Lower leg skin (tissue), 3 donors: Measurements from ENCODE around the gene INSC.

Experiments used
- POLR2A ChIP-seq, 2 donors: fragments of 450-650 bp; IDR thresholded peaks; one replicate each; pipeline ENCODE4 v1.6.1; 2016 to 2017; ENCODE audit warnings: antibody characterized with exemption in 2 of 2, mild to moderate bottlenecking in 1 of 2, moderate library complexity in 1 of 2
- TF ChIP-seq, protein P1 (sequence below), 3 donors: fragments of 450-650 bp; IDR thresholded peaks; one replicate each; pipeline ENCODE4 v1.5.1; 2016; ENCODE audit warnings: antibody characterized with exemption in 3 of 3, mild to moderate bottlenecking in 3 of 3, moderate library complexity in 2 of 3

DNA sequence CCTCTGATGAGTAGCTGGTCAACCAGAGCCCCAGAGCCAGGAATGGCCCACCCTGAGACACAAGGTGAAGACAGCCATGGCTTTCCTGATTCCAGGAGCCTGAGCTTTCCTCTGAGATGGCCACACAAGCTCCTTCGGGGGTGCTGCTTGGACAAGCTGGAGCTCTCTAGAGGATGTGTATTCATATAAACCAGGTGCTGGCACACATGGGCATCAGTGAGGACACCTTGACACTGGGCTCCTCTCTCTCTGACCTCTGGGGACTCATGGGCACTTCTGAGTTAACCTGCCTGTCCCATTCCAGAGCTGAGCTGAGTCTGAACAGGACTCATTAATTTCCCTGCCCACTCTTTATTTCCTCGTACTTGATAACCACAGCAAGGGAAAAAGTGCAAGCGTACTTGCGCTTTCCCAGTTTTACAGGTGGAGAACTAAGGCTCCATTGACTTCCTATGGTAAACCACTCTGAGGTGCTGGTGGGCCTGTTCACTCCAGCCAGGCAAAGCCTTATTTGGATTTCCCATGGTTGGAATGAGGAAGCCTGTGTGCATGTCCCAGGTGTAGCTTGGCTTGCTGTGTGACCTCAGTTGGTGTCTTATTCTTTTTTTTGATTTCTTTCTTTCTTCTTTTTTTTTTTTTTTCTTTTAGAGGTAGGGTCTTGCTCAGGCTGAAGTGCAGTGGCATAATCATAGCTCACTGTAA, 25.4 kb downstream of the INSC start:
- TF ChIP-seq, protein P1, sequence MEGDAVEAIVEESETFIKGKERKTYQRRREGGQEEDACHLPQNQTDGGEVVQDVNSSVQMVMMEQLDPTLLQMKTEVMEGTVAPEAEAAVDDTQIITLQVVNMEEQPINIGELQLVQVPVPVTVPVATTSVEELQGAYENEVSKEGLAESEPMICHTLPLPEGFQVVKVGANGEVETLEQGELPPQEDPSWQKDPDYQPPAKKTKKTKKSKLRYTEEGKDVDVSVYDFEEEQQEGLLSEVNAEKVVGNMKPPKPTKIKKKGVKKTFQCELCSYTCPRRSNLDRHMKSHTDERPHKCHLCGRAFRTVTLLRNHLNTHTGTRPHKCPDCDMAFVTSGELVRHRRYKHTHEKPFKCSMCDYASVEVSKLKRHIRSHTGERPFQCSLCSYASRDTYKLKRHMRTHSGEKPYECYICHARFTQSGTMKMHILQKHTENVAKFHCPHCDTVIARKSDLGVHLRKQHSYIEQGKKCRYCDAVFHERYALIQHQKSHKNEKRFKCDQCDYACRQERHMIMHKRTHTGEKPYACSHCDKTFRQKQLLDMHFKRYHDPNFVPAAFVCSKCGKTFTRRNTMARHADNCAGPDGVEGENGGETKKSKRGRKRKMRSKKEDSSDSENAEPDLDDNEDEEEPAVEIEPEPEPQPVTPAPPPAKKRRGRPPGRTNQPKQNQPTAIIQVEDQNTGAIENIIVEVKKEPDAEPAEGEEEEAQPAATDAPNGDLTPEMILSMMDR (IDR thresholded peaks at IDR 0.05): no peak
- no peak for TF ChIP-seq POLR2A (IDR thresholded peaks at IDR 0.05)
